KBM-7 (cell line): ENCODE measurements around the gene PIM1.
"Not testable (repeated sequence)": the region's sequence is repeated elsewhere in the genome, so short reads cannot be mapped to it uniquely, and the experiment has no call there.

Experiments used
- DNase-seq: peaks from one replicate; pipeline ENCODE4 v3.0.0-alpha.2; 2015
- in situ Hi-C: fragments of 300-500 bp; cut with MboI; formaldehyde crosslinking; loops from 2 replicates; pipeline ENCODE4 v1.14.3; 2020; ENCODE audit warnings: low sequenced_read_pairs, low pct_unique_long_range_greater_than_20kb, mixed read lengths

Gene PIM1

DNA sequence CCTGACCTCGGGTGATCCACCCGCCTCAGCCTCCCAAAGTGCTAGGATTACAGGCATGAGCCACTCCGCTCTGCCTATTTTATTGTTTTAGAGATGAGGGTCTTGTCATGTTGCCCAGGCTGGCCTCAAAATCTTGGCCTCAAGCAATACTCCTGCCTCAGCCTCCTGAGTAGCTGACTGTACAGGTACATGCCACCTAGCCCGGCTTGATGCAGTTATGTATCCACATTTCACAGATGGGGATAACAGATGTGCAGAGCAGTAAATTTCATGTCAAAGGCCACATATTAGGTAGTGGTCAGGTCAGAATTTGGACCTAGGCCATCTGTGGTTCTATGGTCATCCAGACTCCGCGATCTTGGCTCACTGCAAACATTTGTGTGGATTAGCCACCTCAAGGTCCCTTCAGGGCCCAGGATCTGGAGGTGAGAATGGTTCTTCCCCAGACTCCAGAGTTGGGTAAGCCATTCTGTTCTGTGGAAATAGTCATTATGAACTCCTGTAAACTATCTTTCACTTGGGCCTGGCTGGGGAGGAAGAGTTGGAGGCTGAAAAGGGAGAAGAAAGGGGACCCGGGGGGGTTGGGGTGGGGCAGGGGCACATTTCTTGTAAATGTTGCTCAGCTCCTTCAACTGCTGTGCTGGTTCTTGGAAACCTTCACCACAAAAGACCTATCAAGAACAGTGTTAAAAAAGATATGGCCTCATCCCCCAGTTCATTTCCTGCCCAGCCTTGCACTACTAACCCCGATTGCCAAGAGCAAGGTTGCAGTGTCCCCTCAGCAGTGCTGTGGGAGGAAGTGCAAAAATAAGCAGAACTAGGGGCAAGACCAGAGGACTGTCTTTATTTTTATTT lies 13.0 kb downstream of the PIM1 start:
- in situ Hi-C loops: no loop called here
- DNase-seq: peak; percentile 99

DNA sequence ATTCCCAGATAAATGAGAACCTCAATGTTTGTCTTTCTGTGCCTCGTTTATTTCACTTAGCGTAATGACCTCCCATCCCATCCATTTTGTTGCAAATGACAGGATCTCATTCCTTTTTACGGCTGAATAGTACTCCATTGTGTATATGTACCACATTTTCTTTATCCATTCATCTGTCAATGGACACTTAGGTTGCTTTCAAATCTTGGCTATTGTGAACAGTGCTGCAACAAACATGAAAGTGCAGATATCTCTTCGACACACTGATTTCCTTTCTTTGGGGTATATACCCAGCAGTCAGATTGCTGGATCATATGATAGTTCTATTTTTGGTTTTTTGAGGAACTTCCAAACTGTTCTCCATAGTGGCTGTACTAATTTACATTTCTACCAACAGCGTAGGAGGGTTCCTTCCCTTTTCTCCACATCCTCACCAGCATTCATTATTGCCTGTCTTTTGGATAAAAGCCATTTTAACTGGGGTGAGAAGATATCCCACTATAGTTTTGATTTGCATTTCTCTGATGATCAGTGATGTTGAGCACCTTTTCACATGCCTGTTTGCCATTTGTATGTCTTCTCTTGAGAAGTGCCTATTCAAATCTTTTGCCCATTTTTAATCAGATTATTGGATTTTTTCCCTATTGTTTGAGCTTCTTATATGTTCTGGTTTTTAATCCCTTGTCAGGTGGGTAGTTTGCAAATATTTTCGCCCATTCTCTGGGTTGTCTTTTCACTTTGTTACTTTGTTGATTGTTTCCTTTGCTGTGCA lies 16.2 kb downstream of the PIM1 start:
- in situ Hi-C loops: not testable (repeated sequence)
- DNase-seq: peak; percentile 96

DNA sequence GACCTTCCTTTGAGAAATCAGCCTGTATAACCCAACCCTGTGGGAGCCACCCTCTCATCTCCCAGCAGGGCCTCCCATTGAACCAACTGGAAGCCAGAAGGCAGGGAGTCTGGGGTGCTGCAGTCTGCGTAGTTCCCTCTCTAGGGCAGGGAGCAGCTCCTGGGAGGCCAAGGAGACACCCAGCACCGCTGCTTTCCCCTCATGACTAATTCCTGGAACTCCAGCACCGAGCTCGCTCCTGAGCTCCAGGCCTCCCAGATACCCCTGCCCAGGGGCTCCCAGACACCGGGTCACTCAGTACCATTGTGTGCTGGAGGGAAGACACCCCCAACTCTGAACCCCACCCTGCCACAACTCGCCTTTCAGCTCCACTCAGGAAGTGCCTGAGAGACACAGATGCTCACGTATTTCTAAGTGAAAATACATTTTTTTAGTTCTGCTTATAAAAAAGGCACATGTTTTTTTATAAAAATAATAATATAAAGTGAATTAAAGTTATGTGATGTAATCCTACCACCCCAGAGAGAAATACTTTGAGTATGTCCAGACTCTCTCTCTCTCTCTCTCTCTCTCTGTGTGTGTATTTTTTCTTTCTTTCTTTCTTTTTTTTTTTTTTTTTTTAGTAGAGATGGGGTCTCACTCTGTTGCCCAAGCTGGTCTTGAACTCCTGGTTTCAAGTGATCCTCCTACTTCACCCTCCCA lies 17.5 kb downstream of the PIM1 start:
- DNase-seq: no peak
- in situ Hi-C loops: no loop called here

- no peak for DNase-seq
- in situ Hi-C loops: no loop called here
Measured at GRCh38 chr6:37188962-37189510, 19.1 kb downstream of the PIM1 start.

DNA sequence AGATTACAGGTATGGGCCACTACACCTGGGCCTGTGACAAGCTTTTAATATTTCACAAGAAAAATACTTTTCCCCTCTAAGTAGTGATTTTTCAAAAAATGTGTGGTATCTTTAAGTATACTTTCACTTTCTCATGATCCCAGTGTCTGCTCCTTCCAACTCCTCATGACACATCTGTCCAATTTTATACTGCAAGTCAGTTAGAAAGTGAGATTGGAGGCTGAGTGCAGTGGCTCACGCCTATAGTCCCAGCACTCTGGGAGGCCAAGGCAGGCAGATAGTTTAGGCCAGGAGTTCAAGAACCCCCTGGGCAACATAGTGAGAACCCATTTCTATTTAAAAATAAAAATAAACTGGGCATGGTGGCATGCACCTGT lies 20.2 kb downstream of the PIM1 start:
- in situ Hi-C loops: no loop called here
- DNase-seq: no peak

DNA sequence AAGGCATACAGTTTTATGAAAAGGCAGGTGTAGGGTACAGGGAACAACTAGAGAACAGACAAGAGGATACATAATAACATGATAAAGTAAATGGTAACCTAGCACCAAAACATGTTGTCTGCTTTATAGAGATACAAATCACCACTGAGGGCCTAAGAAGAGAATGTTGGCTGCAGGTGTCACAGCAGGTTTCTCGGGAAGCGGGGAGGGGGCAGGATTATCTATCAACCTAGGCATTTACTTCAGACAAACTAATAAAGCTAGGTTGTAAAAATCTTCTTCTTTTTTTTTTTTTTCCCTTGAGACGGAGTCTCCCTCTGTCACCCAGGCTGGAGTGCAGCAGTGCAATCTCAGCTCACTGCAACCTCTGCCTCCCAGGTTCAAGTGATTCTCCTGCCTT lies 22.7 kb downstream of the PIM1 start:
- in situ Hi-C loops: no loop called here
- DNase-seq: no peak

DNA sequence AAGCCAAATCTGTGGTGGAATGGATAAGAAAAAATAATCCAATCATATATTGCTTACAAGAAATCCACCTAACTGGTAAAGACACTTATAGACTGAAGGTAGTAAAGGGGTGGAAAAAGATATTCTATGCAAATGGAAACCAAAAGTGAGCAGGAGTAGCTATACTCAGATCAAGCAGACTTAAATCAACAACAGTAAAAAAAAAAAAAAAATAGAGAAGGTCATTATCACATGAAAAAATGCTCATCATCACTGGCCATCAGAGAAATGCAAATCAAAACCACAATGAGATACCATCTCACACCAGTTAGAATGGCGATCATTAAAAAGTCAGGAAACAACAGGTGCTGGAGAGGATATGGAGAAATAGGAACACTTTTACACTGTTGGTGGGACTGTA lies 24.9 kb downstream of the PIM1 start:
- in situ Hi-C loops, DNase-seq: not testable (repeated sequence)

DNA sequence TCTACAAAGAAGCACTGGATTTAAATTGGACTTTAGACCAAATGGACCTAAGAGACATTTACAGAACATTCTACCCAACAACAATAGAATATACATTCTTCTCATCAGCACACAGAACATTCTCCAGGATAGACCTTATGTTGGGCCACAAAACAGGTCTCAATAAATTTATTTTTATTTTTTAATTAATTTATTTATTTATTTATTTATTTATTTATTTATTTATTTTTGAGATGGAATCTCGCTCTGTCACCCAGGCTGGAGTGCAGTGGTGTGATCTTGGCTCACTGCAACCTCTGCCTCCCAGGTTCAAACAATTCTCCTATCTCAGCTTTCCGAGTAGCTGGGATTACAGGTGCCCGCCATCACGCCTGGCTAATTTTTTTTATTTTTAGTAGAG lies 26.5 kb downstream of the PIM1 start:
- in situ Hi-C loops: not testable (repeated sequence)

DNA sequence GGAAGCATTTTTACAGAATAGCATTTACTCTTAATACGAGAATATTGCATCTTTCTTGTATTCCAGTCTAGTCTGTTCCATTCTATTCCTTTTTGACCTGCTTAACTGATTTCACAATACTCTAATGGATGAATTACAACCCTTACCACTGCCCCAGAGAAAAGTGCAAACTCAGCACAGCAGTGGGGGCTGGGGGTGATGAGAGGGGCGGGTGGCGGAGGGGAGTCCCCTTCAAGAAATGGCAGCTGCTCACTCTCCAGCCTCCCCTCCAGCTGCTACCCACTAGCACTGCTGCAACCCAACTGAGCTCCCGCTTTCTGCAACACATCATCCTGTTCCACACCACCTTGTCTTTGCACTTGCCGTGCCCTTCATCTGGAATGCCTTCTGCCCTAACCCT lies 30.1 kb downstream of the PIM1 start:
- no peak for DNase-seq
- in situ Hi-C loops: loop anchor here (25.0 kb wide), 1 partner anchor 438 kb away; no protein-coding TSS in a partner anchor

More for the DNA sequence above, 26.5 kb downstream of the PIM1 start:
- not testable (repeated sequence) for DNase-seq

DNA sequence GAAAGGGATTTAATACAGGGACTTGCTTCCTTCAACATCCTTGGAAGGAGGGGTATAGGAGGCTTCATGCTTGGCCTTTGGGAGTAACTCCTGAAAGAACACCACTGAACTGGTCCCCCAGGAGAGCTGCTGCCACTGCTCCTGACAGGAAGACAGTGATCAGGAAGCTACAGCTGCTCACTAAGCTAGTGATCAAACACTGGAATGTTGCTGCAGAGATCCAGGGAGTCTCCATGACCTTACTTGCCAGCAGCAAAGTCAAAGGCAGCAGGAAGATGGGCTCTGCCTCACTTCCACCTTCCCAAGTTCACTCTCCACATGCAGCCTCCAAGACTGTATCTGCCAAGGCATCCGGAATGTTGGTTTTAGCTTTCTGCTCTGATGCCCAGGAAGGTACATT lies 31.8 kb downstream of the PIM1 start:
- no peak for DNase-seq
- in situ Hi-C loops: loop anchor here (25.0 kb wide), 1 partner anchor 439 kb away; no protein-coding TSS in a partner anchor

DNA sequence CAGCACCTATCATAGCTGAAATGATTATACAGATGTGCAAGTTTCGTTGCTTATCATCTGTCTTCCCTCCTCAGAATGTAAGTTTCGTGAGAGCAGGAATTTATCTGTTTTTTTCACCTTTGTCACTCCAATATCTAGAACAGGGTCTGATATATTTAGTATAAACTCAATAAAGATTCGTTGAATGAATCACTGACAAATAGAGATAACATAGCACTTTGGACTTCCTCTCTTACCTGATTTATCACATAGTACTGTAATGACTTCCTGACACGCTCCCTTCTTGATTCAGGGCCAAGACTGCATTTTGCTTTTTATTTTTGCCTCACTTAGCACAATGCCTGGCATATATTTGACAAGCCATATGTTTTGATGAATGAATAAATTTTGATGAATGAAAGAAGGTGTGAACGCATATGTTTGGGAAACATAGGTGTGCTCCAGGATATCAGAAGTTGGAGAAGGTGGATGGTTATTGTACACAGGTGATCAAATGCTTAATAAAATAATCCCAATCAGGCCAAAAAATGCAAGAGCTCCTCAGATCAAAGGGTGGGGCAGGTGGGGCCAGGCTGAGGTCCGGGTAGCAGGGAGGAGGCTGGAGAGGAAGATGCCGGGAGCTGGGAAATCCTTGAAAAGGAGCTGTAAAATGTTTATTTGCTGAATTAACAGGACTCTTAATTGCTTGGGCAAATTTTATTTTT lies 33.0 kb downstream of the PIM1 start:
- in situ Hi-C loops: loop anchor here (25.0 kb wide), 1 partner anchor 441 kb away; no protein-coding TSS in a partner anchor
- peak; percentile 73 for DNase-seq

DNA sequence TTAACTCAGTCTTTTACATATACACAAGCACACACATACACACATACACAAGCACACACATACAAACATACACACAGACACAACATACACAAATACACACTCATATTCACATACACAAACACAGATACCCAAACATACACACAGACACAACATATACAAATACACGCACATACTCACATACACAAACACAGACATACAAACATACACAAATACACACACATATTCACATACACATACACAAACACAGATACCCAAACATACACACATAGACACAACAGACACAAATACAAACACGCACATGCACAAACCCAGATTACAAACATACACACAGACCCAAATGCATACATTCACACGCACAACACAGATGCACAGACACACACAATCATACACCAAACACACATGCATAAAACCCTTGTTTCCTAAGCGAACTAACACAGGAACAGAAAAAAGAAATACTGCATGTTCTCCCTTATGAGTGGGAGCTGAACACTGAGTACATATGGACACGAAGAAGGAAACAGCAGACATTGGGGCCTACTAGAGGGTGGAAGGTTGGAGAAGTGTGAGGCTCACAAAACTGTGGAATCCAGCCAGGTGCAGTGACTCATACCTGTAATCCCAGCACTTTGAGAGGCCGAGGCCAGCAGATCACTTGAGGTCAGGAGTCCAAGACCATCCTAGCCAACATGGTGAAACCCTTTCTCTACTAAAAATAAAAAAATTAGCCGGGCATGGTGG lies 34.2 kb downstream of the PIM1 start:
- in situ Hi-C loops: loop anchor here (25.0 kb wide), 1 partner anchor 442 kb away; no protein-coding TSS in a partner anchor
- no peak for DNase-seq

DNA sequence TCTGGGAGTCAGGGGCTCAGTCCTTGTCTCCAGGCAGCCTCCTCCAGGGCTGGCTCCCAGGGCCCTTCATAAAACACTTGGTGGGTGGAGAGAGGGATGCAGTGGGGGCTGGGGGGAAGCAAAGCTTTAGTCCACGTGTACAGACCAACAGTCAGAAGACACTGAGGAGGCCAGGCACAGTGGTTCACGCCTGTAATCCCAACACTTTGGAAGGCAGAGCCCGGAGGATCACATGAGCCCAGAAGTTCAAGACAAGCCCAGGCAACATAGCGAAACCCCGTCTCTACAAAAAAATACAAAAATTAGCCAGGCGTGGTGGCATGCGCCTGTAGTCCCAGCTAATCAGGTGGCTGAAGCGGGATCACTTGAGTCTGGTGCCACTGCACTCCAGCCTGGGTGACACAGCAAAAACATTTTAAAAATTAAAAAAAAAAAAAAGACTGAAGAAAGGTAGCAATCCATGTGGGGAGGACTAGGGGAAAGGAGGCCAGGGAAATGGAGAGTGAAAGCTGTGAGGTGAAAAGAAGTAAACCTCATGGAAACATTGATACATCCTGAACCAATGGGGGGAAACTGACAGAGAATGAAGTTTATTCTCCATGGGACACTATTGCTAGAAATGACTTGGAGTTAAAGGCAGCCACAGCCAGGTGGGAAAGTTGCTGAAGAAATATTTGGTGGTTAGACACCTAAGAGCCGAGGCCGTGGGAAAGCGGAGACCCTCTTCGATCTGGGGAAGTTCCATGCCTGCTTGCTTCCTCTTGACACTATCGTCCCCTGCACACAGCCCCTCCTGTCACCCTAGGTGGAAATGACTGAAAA lies 35.4 kb downstream of the PIM1 start:
- DNase-seq: no peak
- in situ Hi-C loops: loop anchor here (25.0 kb wide), 1 partner anchor 443 kb away; no protein-coding TSS in a partner anchor

DNA sequence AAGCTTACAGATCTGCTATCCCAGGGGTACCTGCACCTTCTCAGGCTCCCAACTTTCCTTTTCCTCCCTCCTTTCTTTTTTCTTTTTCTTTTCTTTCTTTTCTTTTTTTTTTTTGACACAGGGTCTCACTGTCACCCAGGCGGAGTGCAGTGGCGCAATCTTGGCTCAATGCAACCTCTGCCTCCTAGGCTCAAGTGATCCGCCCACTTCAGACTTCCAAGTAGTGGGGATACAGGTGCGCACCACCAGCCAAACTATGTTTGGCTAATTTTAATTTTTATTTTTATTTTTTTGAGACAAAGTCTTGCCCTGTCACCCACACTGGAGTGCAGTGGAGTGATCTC lies 36.0 kb downstream of the PIM1 start:
- in situ Hi-C loops: loop anchor here (25.0 kb wide), 1 partner anchor 444 kb away; no protein-coding TSS in a partner anchor
- no peak for DNase-seq

- in situ Hi-C loops: loop anchor here (25.0 kb wide), 1 partner anchor 444 kb away; no protein-coding TSS in a partner anchor
- DNase-seq: no peak
Measured at GRCh38 chr6:37206622-37207021, 36.7 kb downstream of the PIM1 start.

- peak; percentile 92 for DNase-seq
Measured at GRCh38 chr6:37207903-37208456, 38.0 kb downstream of the PIM1 start.

DNA sequence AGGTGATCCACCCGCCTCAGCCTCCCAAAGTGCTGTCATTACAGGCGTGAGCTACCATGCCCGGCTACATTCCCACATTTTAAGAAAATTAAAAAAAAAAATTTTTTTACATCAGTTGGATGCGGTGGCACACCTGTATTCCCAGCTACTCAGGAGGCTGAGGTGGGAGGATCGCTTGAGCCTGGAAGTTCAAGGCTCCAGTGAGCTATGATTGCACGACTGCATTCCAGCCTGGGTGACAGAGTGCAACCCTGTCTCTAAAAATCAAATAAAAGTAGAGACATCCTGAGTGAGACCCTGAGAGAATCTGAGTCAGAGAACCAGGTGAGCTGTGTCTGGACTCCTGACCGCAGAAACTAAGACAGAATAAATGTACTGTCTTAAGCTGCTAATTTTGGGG lies 38.8 kb downstream of the PIM1 start:
- no peak for DNase-seq
- in situ Hi-C loops: loop anchor here (25.0 kb wide), 1 partner anchor 446 kb away; no protein-coding TSS in a partner anchor

More at GRCh38 chr6:37207903-37208456, 38.0 kb downstream of the PIM1 start:
- in situ Hi-C loops: loop anchor here (25.0 kb wide), 1 partner anchor 446 kb away; no protein-coding TSS in a partner anchor
